ENCODE results near the gene SH3BP4.

Gene SH3BP4

DNA sequence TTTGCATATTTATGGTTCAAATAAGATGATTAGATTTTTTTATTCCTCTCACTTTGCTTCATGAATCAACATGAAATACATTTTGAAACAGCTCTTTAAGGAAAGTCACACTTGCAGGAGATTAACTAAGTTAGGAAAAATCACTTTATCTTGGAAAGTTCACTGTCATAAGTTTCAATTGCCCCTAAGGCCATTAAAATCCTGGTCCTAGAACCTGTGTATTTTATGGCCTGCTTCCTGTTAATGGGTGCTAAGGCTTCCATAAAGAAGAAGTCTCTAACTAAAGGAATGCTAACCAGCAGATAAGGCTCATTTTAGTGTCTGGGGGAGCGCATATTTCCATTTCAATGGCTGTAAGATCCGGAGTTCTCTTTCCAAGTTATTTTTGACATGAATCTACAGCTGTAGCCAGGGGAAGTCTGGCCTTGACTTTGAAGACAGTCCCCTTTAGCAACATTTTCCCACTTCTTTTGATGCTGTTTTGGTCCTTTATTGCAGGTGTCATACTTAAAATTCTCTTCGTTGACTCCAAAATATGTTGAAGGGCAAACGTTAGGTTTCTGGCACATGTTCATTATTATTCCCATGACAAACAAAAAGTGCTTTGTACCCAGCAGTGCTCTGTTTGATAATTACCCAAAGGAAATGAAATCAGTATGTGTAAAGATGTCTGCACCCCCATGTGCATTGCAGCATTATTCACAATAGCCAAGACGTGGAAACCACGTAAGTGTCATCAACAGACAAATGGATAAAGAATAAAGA, 34.4 kb upstream of the SH3BP4 start:
- no peaks in the 10 kb centered on the region for H3K27me3 ChIP-seq (ENCODE audit: low read length)
- no peaks in the 10 kb centered on the region for H4K20me1 ChIP-seq (ENCODE audit: low read depth, low read length)
- no peaks in the 10 kb centered on the region for H3K36me3 ChIP-seq (ENCODE audit: low read length)
- H3K79me2 ChIP-seq (ENCODE audit: insufficient read depth, low read length), result no peaks in the 10 kb centered on the region
- no peaks in the 10 kb centered on the region for H3K9me3 ChIP-seq (ENCODE audit: insufficient read depth, low read length)
- H3K27ac ChIP-seq (ENCODE audit: low read depth, low read length), result no peak overlapping the region
- H3K4me2 ChIP-seq (ENCODE audit: low read depth, low read length, poor library complexity, severe bottlenecking), result no peak overlapping the region
- H2AFZ ChIP-seq (ENCODE audit: low read depth, low read length, severe bottlenecking), result no peak overlapping the region
- H3K9me2 ChIP-seq (replicated peaks; ENCODE audit: insufficient read depth, low read length), result no peaks in the 10 kb centered on the region
- no peak for TF ChIP-seq EZH2phosphoT487 (conservative IDR thresholded peaks at IDR 0.05; ENCODE audit: low read length)
- TF ChIP-seq, protein P1, sequence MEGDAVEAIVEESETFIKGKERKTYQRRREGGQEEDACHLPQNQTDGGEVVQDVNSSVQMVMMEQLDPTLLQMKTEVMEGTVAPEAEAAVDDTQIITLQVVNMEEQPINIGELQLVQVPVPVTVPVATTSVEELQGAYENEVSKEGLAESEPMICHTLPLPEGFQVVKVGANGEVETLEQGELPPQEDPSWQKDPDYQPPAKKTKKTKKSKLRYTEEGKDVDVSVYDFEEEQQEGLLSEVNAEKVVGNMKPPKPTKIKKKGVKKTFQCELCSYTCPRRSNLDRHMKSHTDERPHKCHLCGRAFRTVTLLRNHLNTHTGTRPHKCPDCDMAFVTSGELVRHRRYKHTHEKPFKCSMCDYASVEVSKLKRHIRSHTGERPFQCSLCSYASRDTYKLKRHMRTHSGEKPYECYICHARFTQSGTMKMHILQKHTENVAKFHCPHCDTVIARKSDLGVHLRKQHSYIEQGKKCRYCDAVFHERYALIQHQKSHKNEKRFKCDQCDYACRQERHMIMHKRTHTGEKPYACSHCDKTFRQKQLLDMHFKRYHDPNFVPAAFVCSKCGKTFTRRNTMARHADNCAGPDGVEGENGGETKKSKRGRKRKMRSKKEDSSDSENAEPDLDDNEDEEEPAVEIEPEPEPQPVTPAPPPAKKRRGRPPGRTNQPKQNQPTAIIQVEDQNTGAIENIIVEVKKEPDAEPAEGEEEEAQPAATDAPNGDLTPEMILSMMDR (IDR thresholded peaks at IDR 0.05; ENCODE audit: insufficient read depth, low read length, poor library complexity, severe bottlenecking), result no peak
- no peak overlapping the region for H3K4me3 ChIP-seq (ENCODE audit: insufficient read depth, low read length, poor library complexity, severe bottlenecking)
- no peak overlapping the region for H3K9ac ChIP-seq (ENCODE audit: low read length)
- no peaks in the 10 kb centered on the region for H3F3A ChIP-seq (ENCODE audit: insufficient read depth)

- Histone ChIP-seq H3K79me2 (ENCODE audit: insufficient read depth, low read length) (no peaks in the 10 kb centered on the region), H3K9me3 (ENCODE audit: insufficient read depth, low read length) (no peaks in the 10 kb centered on the region), H3F3A (ENCODE audit: insufficient read depth) (no peaks in the 10 kb centered on the region), H2AFZ (ENCODE audit: low read depth, low read length, severe bottlenecking) (no peak overlapping the region), H4K20me1 (ENCODE audit: low read depth, low read length) (no peaks in the 10 kb centered on the region), H3K27me3 (ENCODE audit: low read length) (no peaks in the 10 kb centered on the region), H3K36me3 (ENCODE audit: low read length) (no peaks in the 10 kb centered on the region), H3K9ac (ENCODE audit: low read length) (no peak overlapping the region), H3K27ac (ENCODE audit: low read depth, low read length) (no peak overlapping the region), H3K9me2 (replicated peaks; ENCODE audit: insufficient read depth, low read length) (no peaks in the 10 kb centered on the region), H3K4me2 (ENCODE audit: low read depth, low read length, poor library complexity, severe bottlenecking) (no peak overlapping the region), H3K4me3 (ENCODE audit: insufficient read depth, low read length, poor library complexity, severe bottlenecking) (no peak overlapping the region)
- TF ChIP-seq EZH2phosphoT487 (conservative IDR thresholded peaks at IDR 0.05; ENCODE audit: low read length), result no peak
- TF ChIP-seq, protein P1 (IDR thresholded peaks at IDR 0.05; ENCODE audit: insufficient read depth, low read length, poor library complexity, severe bottlenecking), result no peak
Measured at GRCh38 chr2:234919711-234920110, 32.1 kb upstream of the SH3BP4 start.

DNA sequence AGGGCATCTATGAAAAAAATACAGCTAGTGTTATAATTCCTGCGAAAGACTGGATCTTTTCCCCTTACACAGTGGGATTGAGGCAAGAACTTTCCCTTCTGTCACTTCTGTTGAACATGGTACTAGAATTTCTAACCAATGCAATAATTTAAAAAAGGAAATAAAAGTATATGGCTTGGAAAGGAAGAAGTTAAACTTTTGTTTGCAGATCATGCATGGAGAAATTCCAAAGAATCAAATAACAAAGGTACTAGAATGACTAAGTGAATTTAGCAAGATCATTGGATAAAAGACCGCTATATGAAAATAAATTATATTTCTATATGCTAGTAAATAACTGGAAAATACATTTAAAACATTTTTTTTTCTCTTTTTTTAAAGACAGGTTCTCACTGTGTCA, 31.0 kb upstream of the SH3BP4 start:
- Histone ChIP-seq H3K4me3 (ENCODE audit: insufficient read depth, low read length, poor library complexity, severe bottlenecking) (no peak overlapping the region), H3K9ac (ENCODE audit: low read length) (no peak overlapping the region), H3K36me3 (ENCODE audit: low read length) (no peaks in the 10 kb centered on the region), H3K27ac (ENCODE audit: low read depth, low read length) (no peak overlapping the region), H3K27me3 (ENCODE audit: low read length) (no peaks in the 10 kb centered on the region), H2AFZ (ENCODE audit: low read depth, low read length, severe bottlenecking) (no peak overlapping the region), H3F3A (ENCODE audit: insufficient read depth) (no peaks in the 10 kb centered on the region), H3K9me3 (ENCODE audit: insufficient read depth, low read length) (no peaks in the 10 kb centered on the region), H3K4me2 (ENCODE audit: low read depth, low read length, poor library complexity, severe bottlenecking) (no peak overlapping the region), H3K9me2 (replicated peaks; ENCODE audit: insufficient read depth, low read length) (no peaks in the 10 kb centered on the region), H3K79me2 (ENCODE audit: insufficient read depth, low read length) (no peaks in the 10 kb centered on the region), H4K20me1 (ENCODE audit: low read depth, low read length) (no peaks in the 10 kb centered on the region)
- TF ChIP-seq, protein P1 (IDR thresholded peaks at IDR 0.05; ENCODE audit: insufficient read depth, low read length, poor library complexity, severe bottlenecking), result no peak
- TF ChIP-seq EZH2phosphoT487 (conservative IDR thresholded peaks at IDR 0.05; ENCODE audit: low read length), result no peak

Data from SU-DHL-6 (cell line).